Measurements from ENCODE around the gene NRG3. TPM values are rescaled to one million over a fixed set of nuclear protein-coding genes. Genes with fewer than 3 reads are reported as not detected.

Gene NRG3
- total and polyA plus RNA-seq, 2 donors (not counting 1 experiment from before 2014, with no cell fraction given): not detected

GRCh38 chr10:82660205-82660604, 785.2 kb downstream of the NRG3 start:
- no peaks in the 10 kb centered on the region for H3K27me3 ChIP-seq (ENCODE audit: control insufficient read depth, insufficient read depth, low read length)
- TF ChIP-seq EZH2 (IDR thresholded peaks at IDR 0.05; ENCODE audit: low read length, missing control alignments) (no peak), CTCF (conservative IDR thresholded peaks at IDR 0.05 in 1 of 2, IDR thresholded peaks at IDR 0.05 in 1 of 2; ENCODE audit: low read depth in 1 of 2, low read length in 2 of 2) (no peak)
- H3K27ac ChIP-seq (ENCODE audit: insufficient read depth, low read length): no peak overlapping the region
- H3K9ac ChIP-seq (ENCODE audit: insufficient read depth, low read length): no peak overlapping the region
- no peak overlapping the region for H3K4me2 ChIP-seq (ENCODE audit: extremely low read depth, insufficient read depth, low read length)
- H3K79me2 ChIP-seq (ENCODE audit: control insufficient read depth, insufficient read depth, low read length): no peaks in the 10 kb centered on the region
- DNase-seq (ENCODE audit: low read depth in 2 of 2): no peak
- H3K4me3 ChIP-seq (replicated peaks in 1 of 4; ENCODE audit: control extremely low read depth in 1 of 4, insufficient read depth in 1 of 4, low read depth in 3 of 4, low read length in 4 of 4): no peak overlapping the region
- no peak overlapping the region for H2AFZ ChIP-seq (ENCODE audit: low read length)
- no peaks in the 10 kb centered on the region for H3K9me3 ChIP-seq (ENCODE audit: control insufficient read depth, insufficient read depth, low read depth, low read length)
- H3K36me3 ChIP-seq (ENCODE audit: control insufficient read depth, insufficient read depth, low read length): no peaks in the 10 kb centered on the region
- no peaks in the 10 kb centered on the region for H4K20me1 ChIP-seq (ENCODE audit: control insufficient read depth, extremely low read depth, insufficient read depth, low read length)
- no peaks in the 10 kb centered on the region for H3K4me1 ChIP-seq (ENCODE audit: control insufficient read depth, extremely low read depth, insufficient read depth, low read length)

DNA sequence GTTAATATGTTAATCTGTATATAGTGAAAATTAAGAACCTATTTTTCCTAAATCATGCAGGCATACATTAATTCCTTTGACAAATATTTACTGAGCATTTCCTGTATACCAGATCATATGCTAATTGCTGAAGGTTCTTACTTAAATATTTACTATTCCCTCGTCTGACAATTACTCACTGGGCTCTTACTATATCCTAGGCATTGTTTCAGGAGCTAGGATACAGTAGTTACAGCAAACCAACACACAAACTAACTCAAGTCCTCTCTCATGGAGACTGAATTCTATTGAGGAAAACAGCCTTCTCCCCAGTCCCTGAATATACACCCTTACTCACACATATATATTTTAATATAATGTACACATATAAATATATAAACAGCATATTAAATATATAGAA, 786.0 kb downstream of the NRG3 start:
- no peaks in the 10 kb centered on the region for H3K36me3 ChIP-seq (ENCODE audit: control insufficient read depth, insufficient read depth, low read length)
- H3K9ac ChIP-seq (ENCODE audit: insufficient read depth, low read length): no peak overlapping the region
- H4K20me1 ChIP-seq (ENCODE audit: control insufficient read depth, extremely low read depth, insufficient read depth, low read length): no peaks in the 10 kb centered on the region
- no peak overlapping the region for H3K4me3 ChIP-seq (replicated peaks in 1 of 4; ENCODE audit: control extremely low read depth in 1 of 4, insufficient read depth in 1 of 4, low read depth in 3 of 4, low read length in 4 of 4)
- no peak overlapping the region for H3K4me2 ChIP-seq (ENCODE audit: extremely low read depth, insufficient read depth, low read length)
- no peaks in the 10 kb centered on the region for H3K27me3 ChIP-seq (ENCODE audit: control insufficient read depth, insufficient read depth, low read length)
- TF ChIP-seq CTCF (conservative IDR thresholded peaks at IDR 0.05 in 1 of 2, IDR thresholded peaks at IDR 0.05 in 1 of 2; ENCODE audit: low read depth in 1 of 2, low read length in 2 of 2) (no peak), EZH2 (IDR thresholded peaks at IDR 0.05; ENCODE audit: low read length, missing control alignments) (no peak)
- no peaks in the 10 kb centered on the region for H3K79me2 ChIP-seq (ENCODE audit: control insufficient read depth, insufficient read depth, low read length)
- H3K27ac ChIP-seq (ENCODE audit: insufficient read depth, low read length): no peak overlapping the region
- no peak for DNase-seq (ENCODE audit: low read depth in 2 of 2)
- H2AFZ ChIP-seq (ENCODE audit: low read length): no peak overlapping the region
- no peaks in the 10 kb centered on the region for H3K9me3 ChIP-seq (ENCODE audit: control insufficient read depth, insufficient read depth, low read depth, low read length)
- H3K4me1 ChIP-seq (ENCODE audit: control insufficient read depth, extremely low read depth, insufficient read depth, low read length): no peaks in the 10 kb centered on the region

- Histone ChIP-seq H2AFZ (ENCODE audit: low read length) (no peak overlapping the region), H4K20me1 (ENCODE audit: control insufficient read depth, extremely low read depth, insufficient read depth, low read length) (no peaks in the 10 kb centered on the region), H3K9me3 (ENCODE audit: control insufficient read depth, insufficient read depth, low read depth, low read length) (no peaks in the 10 kb centered on the region), H3K9ac (ENCODE audit: insufficient read depth, low read length) (no peak overlapping the region), H3K27me3 (ENCODE audit: control insufficient read depth, insufficient read depth, low read length) (no peaks in the 10 kb centered on the region), H3K4me2 (ENCODE audit: extremely low read depth, insufficient read depth, low read length) (no peak overlapping the region), H3K27ac (ENCODE audit: insufficient read depth, low read length) (no peak overlapping the region), H3K36me3 (ENCODE audit: control insufficient read depth, insufficient read depth, low read length) (no peaks in the 10 kb centered on the region), H3K4me3 (replicated peaks in 1 of 4; ENCODE audit: control extremely low read depth in 1 of 4, insufficient read depth in 1 of 4, low read depth in 3 of 4, low read length in 4 of 4) (no peak overlapping the region), H3K4me1 (ENCODE audit: control insufficient read depth, extremely low read depth, insufficient read depth, low read length) (no peaks in the 10 kb centered on the region), H3K79me2 (ENCODE audit: control insufficient read depth, insufficient read depth, low read length) (no peaks in the 10 kb centered on the region)
- TF ChIP-seq CTCF (conservative IDR thresholded peaks at IDR 0.05 in 1 of 2, IDR thresholded peaks at IDR 0.05 in 1 of 2; ENCODE audit: low read depth in 1 of 2, low read length in 2 of 2): no peak
- TF ChIP-seq EZH2 (IDR thresholded peaks at IDR 0.05; ENCODE audit: low read length, missing control alignments): no peak
- no peak for DNase-seq (ENCODE audit: low read depth in 2 of 2)
Observed at GRCh38 chr10:82661701-82662100, 786.7 kb downstream of the NRG3 start.

Data from fibroblast of lung (primary cell).